Activated CD4-positive, alpha-beta T cell treated with anti-CD3 and anti-CD28 coated beads, Interleukin-2, amount 50 U/mL, for 48 hours (primary cell): Measurements from ENCODE around the gene JKAMP.
"Not testable (repeated sequence)": the region's sequence is repeated elsewhere in the genome, so short reads cannot be mapped to it uniquely, and the experiment has no call there.

Experiments
- DNase-seq, 2 experiments: peaks; one replicate each; pipeline ENCODE4 v3.0.0-alpha.2; 2020

The JKAMP gene

GRCh38 chr14:59483819-59484638, at the start of gene JKAMP, which contains the start of gene L3HYPDH:
Gene JKAMP, plus strand, starts transcription at chr14:59484517. Its CDS starts 73 bp downstream, at chr14:59484590.
Gene L3HYPDH, minus strand, starts transcription at chr14:59484408. Its CDS starts 92 bp downstream, at chr14:59484316.
- peak; percentile 99 for DNase-seq

- DNase-seq, result no peak
Observed at GRCh38 chr14:59435101-59435500, 49.2 kb upstream of the JKAMP start.

GRCh38 chr14:59435987-59436386, 48.3 kb upstream of the JKAMP start:
- DNase-seq, result no peak

GRCh38 chr14:59438195-59438647, 46.1 kb upstream of the JKAMP start:
- DNase-seq, result no peak

GRCh38 chr14:59439256-59439965, 44.9 kb upstream of the JKAMP start:
- no peak for DNase-seq

GRCh38 chr14:59448673-59449072, 35.6 kb upstream of the JKAMP start:
- not testable (repeated sequence) for DNase-seq

- no peak for DNase-seq
Observed at GRCh38 chr14:59450716-59451115, 33.6 kb upstream of the JKAMP start.

GRCh38 chr14:59451849-59452248, 32.5 kb upstream of the JKAMP start:
- no peak for DNase-seq

- DNase-seq, result no peak
Observed at GRCh38 chr14:59454139-59454538, 30.2 kb upstream of the JKAMP start.

- no peak for DNase-seq
Observed at GRCh38 chr14:59455411-59455810, 28.9 kb upstream of the JKAMP start.

GRCh38 chr14:59458486-59458885, 25.8 kb upstream of the JKAMP start:
- no peak for DNase-seq

GRCh38 chr14:59460378-59460777, 23.9 kb upstream of the JKAMP start:
- no peak for DNase-seq

GRCh38 chr14:59461891-59462290, 22.4 kb upstream of the JKAMP start:
- DNase-seq, result no peak

- DNase-seq, result peak; percentile 44 to 56
Observed at GRCh38 chr14:59463787-59464485, 20.4 kb upstream of the JKAMP start.

- DNase-seq, result peak; percentile 49 to 53
Observed at GRCh38 chr14:59464486-59465315, 19.6 kb upstream of the JKAMP start.

GRCh38 chr14:59465316-59466135, 18.8 kb upstream of the JKAMP start, which contains the start of gene GPR135:
Gene GPR135, minus strand, starts transcription at chr14:59465380. Its CDS starts 154 bp downstream, at chr14:59465226.
- DNase-seq, result peak; percentile 42 to 43

GRCh38 chr14:59474172-59474571, 10.1 kb upstream of the JKAMP start:
- DNase-seq, result no peak

- no peak for DNase-seq
Observed at GRCh38 chr14:59475709-59476108, 8.6 kb upstream of the JKAMP start.

- no peak for DNase-seq
Observed at GRCh38 chr14:59478540-59478939, 5.8 kb upstream of the JKAMP start.

GRCh38 chr14:59480166-59480565, 4.2 kb upstream of the JKAMP start:
- DNase-seq, result no peak

GRCh38 chr14:59481407-59481806, 2.9 kb upstream of the JKAMP start:
- no peak for DNase-seq
